Panc1 (cell line): ENCODE measurements around the gene CELF2. TPM values are rescaled to one million over a fixed set of nuclear protein-coding genes. Genes with fewer than 3 reads are reported as not detected.

Source experiments
- ATAC-seq: fragments of 200-7000 bp; cut with Tn5 transposase; 2 replicates; pipeline ENCODE4 v1.9.1; 2020; ENCODE audit warnings: mild to moderate bottlenecking, moderate library complexity
- BruUV-seq: library from RNA; stranded (reverse); fragments of 400-500 nt; replicated peaks from 2 replicates; lab custom pipeline; 2021; lab: Mats Ljungman, UMichigan
- CTCF ChIA-PET: fragments of 300-600 bp; sonication (Branson Sonifier 250); formaldehyde crosslinking; loops from one replicate; lab custom pipeline; 2022; ENCODE audit warnings: antibody characterized with exemption; lab: Charles Lee
- POLR2A ChIA-PET: fragments of 300-600 bp; sonication (Branson Sonifier 250); formaldehyde crosslinking; loops from one replicate; lab custom pipeline; 2022; ENCODE audit warnings: antibody characterized with exemption; lab: Charles Lee
- DNase-seq: peaks from one replicate; pipeline ENCODE4 v3.0.0-alpha.2; 2010; ENCODE audit warnings: low read depth, low spot score
- H3K27ac ChIP-seq: 2 replicates; pipeline ENCODE4 v1.5.1; 2011; ENCODE audit warnings: mild to moderate bottlenecking, low read length, inconsistent platforms
- H3K27me3 ChIP-seq: fragments of 200-500 bp; sonication (Bioruptor generic); 2 replicates; pipeline ENCODE4 v1.6.0; 2014; ENCODE audit warnings: low read length, inconsistent platforms; ENCODE audit not compliant: control insufficient read depth, insufficient read depth
- H3K36me3 ChIP-seq: fragments of 200-500 bp; sonication (Bioruptor generic); 2 replicates; pipeline ENCODE4 v1.5.1; 2014; ENCODE audit warnings: inconsistent platforms, mild to moderate bottlenecking, low read length, moderate library complexity; ENCODE audit not compliant: control insufficient read depth, insufficient read depth
- H3K4me1 ChIP-seq: 2 replicates; pipeline ENCODE4 v1.5.1; 2011; ENCODE audit warnings: inconsistent platforms, mild to moderate bottlenecking, low read length, moderate library complexity; ENCODE audit not compliant: control insufficient read depth, insufficient read depth
- H3K4me3 ChIP-seq, 2 experiments: 2 replicates each; pipeline ENCODE4 v1.5.1; 2011 to 2012; ENCODE audit warnings: low read depth in 2 of 2, low read length in 2 of 2, mild to moderate bottlenecking in 2 of 2, inconsistent platforms in 1 of 2, moderate library complexity in 1 of 2
- H3K9me3 ChIP-seq: fragments of 200-500 bp; sonication (Bioruptor generic); 2 replicates; pipeline ENCODE4 v1.5.1; 2014; ENCODE audit warnings: low read depth, mild to moderate bottlenecking, inconsistent platforms, low read length, moderate library complexity; ENCODE audit not compliant: control insufficient read depth, insufficient read depth
- POLR2AphosphoS5 ChIP-seq: IDR thresholded peaks from 2 replicates; pipeline ENCODE4 v1.6.1; 2012; ENCODE audit warnings: mild to moderate bottlenecking, low read depth, low read length, moderate library complexity
- REST ChIP-seq, 2 experiments: IDR thresholded peaks; 2 replicates each; pipeline ENCODE4 v1.6.1; 2011 to 2012; ENCODE audit warnings: low read depth in 2 of 2, control low read depth in 1 of 2, low read length in 1 of 2, mild to moderate bottlenecking in 1 of 2, moderate library complexity in 1 of 2; ENCODE audit not compliant: insufficient read depth in 1 of 2
- SIN3A ChIP-seq: IDR thresholded peaks from 2 replicates; pipeline ENCODE4 v1.6.1; 2012; ENCODE audit warnings: low read depth, mild to moderate bottlenecking, low read length, moderate library complexity, borderline replicate concordance; ENCODE audit not compliant: insufficient read depth
- TCF7L2 ChIP-seq: IDR thresholded peaks from 2 replicates; pipeline ENCODE4 v1.6.1; 2011; ENCODE audit warnings: mild to moderate bottlenecking, low read depth, low read length, inconsistent platforms
- in situ Hi-C: cut with HindIII; loops from 2 replicates; pipeline ENCODE4 v1.10.0; 2016; ENCODE audit warnings: low sequenced_read_pairs, low pct_unique_long_range_greater_than_20kb
- intact Hi-C: fragments of 100-400 bp; cut with micrococcal nuclease; formaldehyde crosslinking; loops from one replicate; pipeline ENCODE4 v1.10.0; 2022; ENCODE audit not compliant: unreplicated experiment
- total RNA-seq: library from RNA; stranded (reverse); gene quantifications from one replicate; pipeline ENCODE4 v1.2.1, GENCODE V29; 2021; ENCODE audit not compliant: unreplicated experiment
- TF ChIP-seq, protein P1 (sequence below): fragments of 450-650 bp; IDR thresholded peaks from 2 replicates; pipeline ENCODE4 v1.5.1; 2017; ENCODE audit warnings: mild to moderate bottlenecking

The CELF2 gene
- total RNA-seq, 1 experiment from 2014 or later: 0.44 TPM

GRCh38 chr10:11215471-11215870, 197.8 kb downstream of the CELF2 start:
- Histone ChIP-seq H3K27ac (no peak overlapping the region), H3K9me3 (no peaks in the 10 kb centered on the region), H3K4me1 (no peaks in the 10 kb centered on the region), H3K36me3 (no peaks in the 10 kb centered on the region), H3K4me3 (no peak overlapping the region), H3K27me3 (no peaks in the 10 kb centered on the region)
- ChIA-PET CTCF (no interaction called here), POLR2A (no interaction called here)
- in situ Hi-C loops (no loop called here), intact Hi-C loops (no loop called here)
- DNase-seq (no peak), ATAC-seq (no peak)
- BruUV-seq: no TSS peak
- TF ChIP-seq TCF7L2 (no peak), POLR2AphosphoS5 (no peak), SIN3A (no peak), REST (IDR thresholded peaks at IDR 0.05; ENCODE audit: insufficient read depth in 1 of 2, low read depth in 2 of 2, low read length in 1 of 2) (no peak)
- TF ChIP-seq, protein P1, sequence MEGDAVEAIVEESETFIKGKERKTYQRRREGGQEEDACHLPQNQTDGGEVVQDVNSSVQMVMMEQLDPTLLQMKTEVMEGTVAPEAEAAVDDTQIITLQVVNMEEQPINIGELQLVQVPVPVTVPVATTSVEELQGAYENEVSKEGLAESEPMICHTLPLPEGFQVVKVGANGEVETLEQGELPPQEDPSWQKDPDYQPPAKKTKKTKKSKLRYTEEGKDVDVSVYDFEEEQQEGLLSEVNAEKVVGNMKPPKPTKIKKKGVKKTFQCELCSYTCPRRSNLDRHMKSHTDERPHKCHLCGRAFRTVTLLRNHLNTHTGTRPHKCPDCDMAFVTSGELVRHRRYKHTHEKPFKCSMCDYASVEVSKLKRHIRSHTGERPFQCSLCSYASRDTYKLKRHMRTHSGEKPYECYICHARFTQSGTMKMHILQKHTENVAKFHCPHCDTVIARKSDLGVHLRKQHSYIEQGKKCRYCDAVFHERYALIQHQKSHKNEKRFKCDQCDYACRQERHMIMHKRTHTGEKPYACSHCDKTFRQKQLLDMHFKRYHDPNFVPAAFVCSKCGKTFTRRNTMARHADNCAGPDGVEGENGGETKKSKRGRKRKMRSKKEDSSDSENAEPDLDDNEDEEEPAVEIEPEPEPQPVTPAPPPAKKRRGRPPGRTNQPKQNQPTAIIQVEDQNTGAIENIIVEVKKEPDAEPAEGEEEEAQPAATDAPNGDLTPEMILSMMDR: no peak

DNA sequence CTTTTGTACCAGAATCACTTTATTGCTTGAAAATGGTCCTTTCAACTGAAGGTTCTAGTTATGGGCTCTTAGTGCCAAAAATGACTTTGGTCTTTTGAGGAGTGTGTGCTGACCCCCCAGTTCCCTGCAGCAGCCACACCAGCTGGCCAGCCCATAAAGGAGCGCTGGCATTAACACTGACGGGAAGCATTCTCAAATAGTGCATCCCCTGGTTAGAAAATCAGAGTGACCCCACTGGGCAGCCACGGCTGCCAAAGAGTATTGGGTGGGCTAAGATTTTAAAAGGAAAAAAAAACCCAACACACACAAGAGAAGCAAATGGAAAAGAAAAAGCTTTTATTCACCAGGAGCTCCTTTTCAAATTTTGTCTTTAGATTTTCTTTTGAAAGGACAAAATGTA, 199.8 kb downstream of the CELF2 start:
- no TSS peak for BruUV-seq
- DNase-seq: no peak
- Histone ChIP-seq H3K4me1 (no peaks in the 10 kb centered on the region), H3K27me3 (no peaks in the 10 kb centered on the region), H3K4me3 (no peak overlapping the region), H3K36me3 (no peaks in the 10 kb centered on the region), H3K9me3 (no peaks in the 10 kb centered on the region), H3K27ac (no peak overlapping the region)
- ATAC-seq: no peak
- ChIA-PET POLR2A (no interaction called here), CTCF (no interaction called here)
- in situ Hi-C loops: no loop called here
- intact Hi-C loops: no loop called here
- no peak for TF ChIP-seq POLR2AphosphoS5

DNA sequence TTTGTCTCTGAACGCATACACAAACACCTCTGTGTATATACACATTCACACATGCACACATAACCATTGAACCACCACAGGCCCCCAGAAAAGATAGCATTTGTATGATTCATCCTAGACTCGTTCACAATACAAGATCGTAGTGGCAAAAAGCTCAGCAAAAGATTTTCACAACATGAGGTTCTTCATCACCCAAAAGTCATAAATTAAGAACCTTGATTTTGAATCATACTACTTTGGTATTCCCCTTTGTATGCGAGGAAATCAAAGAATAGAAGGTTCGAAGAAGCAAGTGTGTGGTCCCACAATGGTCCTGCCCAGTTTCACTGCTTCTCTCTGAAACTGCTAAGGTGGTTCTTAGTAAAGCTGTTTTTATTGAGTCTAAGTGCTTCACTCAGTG, 200.7 kb downstream of the CELF2 start:
- BruUV-seq: no TSS peak
- H3K27ac ChIP-seq: no peak overlapping the region
- DNase-seq (no peak), ATAC-seq (no peak)
- TF ChIP-seq POLR2AphosphoS5 (no peak), SIN3A (no peak), REST (IDR thresholded peaks at IDR 0.05; ENCODE audit: insufficient read depth in 1 of 2, low read depth in 2 of 2, low read length in 1 of 2) (no peak), TCF7L2 (no peak)
- TF ChIP-seq, protein P1: no peak
- H3K4me3 ChIP-seq: no peak overlapping the region
- H3K9me3 ChIP-seq: no peaks in the 10 kb centered on the region
- POLR2A ChIA-PET: no interaction called here
- in situ Hi-C loops (no loop called here), intact Hi-C loops (no loop called here)
- no peaks in the 10 kb centered on the region for H3K27me3 ChIP-seq
- no peaks in the 10 kb centered on the region for H3K4me1 ChIP-seq
- no peaks in the 10 kb centered on the region for H3K36me3 ChIP-seq
- CTCF ChIA-PET: no interaction called here
